HepG2 (cell line): Measurements from ENCODE around the gene VPS26B. TPM values are rescaled to one million over a fixed set of nuclear protein-coding genes. Genes with fewer than 3 reads are reported as not detected.

ENCODE experiments used
- ATAC-seq: fragments of 200-7000 bp; cut with Tn5 transposase; 3 replicates; pipeline ENCODE4 v1.9.1; 2020; ENCODE audit warnings: mild to moderate bottlenecking, moderate library complexity
- BruUV-seq: library from RNA; stranded (reverse); fragments of 400-500 nt; replicated peaks from 2 replicates; lab custom pipeline; 2021; lab: Mats Ljungman, UMichigan
- CTCF ChIA-PET: fragments of 300-600 bp; formaldehyde crosslinking; extraction: SDS; loops from one replicate; lab custom pipeline; 2021; ENCODE audit warnings: low total read pairs, inconsistent platforms, low intra/inter-chr PET ratio; lab: Yijun Ruan, JAX
- POLR2A ChIA-PET: fragments of 350-600 bp; sonication (Branson Sonifier 250); formaldehyde crosslinking; loops from one replicate; lab custom pipeline; 2020; ENCODE audit warnings: antibody characterized with exemption, inconsistent platforms; lab: Yijun Ruan, JAX
- DNase-seq: peaks from one replicate; pipeline ENCODE4 v3.0.0-alpha.2; 2015; ENCODE audit warnings: low spot score
- FAIRE-seq: peaks from 3 replicates; lab custom pipeline; 2011; peaks lifted over from hg19 to GRCh38; lab: Jason Lieb, UNC
- H2AFZ ChIP-seq: one replicate; pipeline ENCODE4 v1.6.1; 2011; ENCODE audit warnings: low read length, inconsistent platforms
- H3K27ac ChIP-seq: fragments of 300-600 bp; 3 replicates; pipeline ENCODE4 v1.8.0; 2011; ENCODE audit warnings: mixed run types, mild to moderate bottlenecking, mixed read lengths, low read length, inconsistent platforms; ENCODE audit not compliant: insufficient read depth; ENCODE audit errors: extremely low read length
- H3K27me3 ChIP-seq, 2 experiments: fragments of 200-600 bp in 1 of 2; 2 replicates in 1 of 2; 3 replicates in 1 of 2; pipeline versions ENCODE4 v1.6.0 to v1.8.0; 2011; ENCODE audit warnings: low read length in 2 of 2, mild to moderate bottlenecking in 2 of 2, moderate library complexity in 2 of 2, inconsistent platforms in 1 of 2; ENCODE audit not compliant: insufficient read depth in 2 of 2, control insufficient read depth in 1 of 2
- H3K36me3 ChIP-seq, 2 experiments: fragments of 200-600 bp in 1 of 2; replicated peaks in 1 of 2; 2 replicates in 1 of 2; 3 replicates in 1 of 2; pipeline versions ENCODE4 v1.5.1 to v1.8.0; 2011; ENCODE audit warnings: low read length in 2 of 2, inconsistent platforms in 1 of 2; ENCODE audit not compliant: insufficient read depth in 2 of 2, control insufficient read depth in 1 of 2
- H3K4me1 ChIP-seq: 2 replicates; pipeline ENCODE4 v1.5.1; 2012; ENCODE audit warnings: low read length, inconsistent platforms; ENCODE audit not compliant: insufficient read depth
- H3K4me2 ChIP-seq: 2 replicates; pipeline ENCODE4 v1.6.0; 2011; ENCODE audit warnings: low read depth, low read length, inconsistent platforms
- H3K4me3 ChIP-seq, 3 experiments: fragments of 200-600 bp in 1 of 3; sonication (generic), shearing (Covaris generic) in 1 of 3; replicated peaks in 1 of 3; 2 replicates each; pipeline ENCODE4 v1.5.1; 2011 to 2016; ENCODE audit warnings: low read length in 3 of 3, inconsistent platforms in 2 of 3, low read depth in 2 of 3, mild to moderate bottlenecking in 2 of 3, control low read depth in 1 of 3, mixed read lengths in 1 of 3; ENCODE audit not compliant: insufficient read depth in 1 of 3
- H3K79me2 ChIP-seq: one replicate; pipeline ENCODE4 v1.6.1; 2011; ENCODE audit warnings: low read length, inconsistent platforms; ENCODE audit not compliant: insufficient read depth
- H3K9ac ChIP-seq: 2 replicates; pipeline ENCODE4 v1.6.0; 2011; ENCODE audit warnings: mild to moderate bottlenecking, low read depth, low read length, inconsistent platforms; ENCODE audit not compliant: insufficient read depth
- H3K9me3 ChIP-seq: 2 replicates; pipeline ENCODE4 v1.5.1; 2012; ENCODE audit warnings: mild to moderate bottlenecking, low read length
- H4K20me1 ChIP-seq: 2 replicates; pipeline ENCODE4 v1.6.0; 2011; ENCODE audit warnings: inconsistent platforms, mild to moderate bottlenecking, low read length, moderate library complexity; ENCODE audit not compliant: insufficient read depth
- AGO2 ChIP-seq: fragments of 200-400 bp; formaldehyde crosslinking; optimal IDR thresholded peaks from 2 replicates; pipeline ENCODE3; 2017; ENCODE audit warnings: mild to moderate bottlenecking, low read depth, low read length, moderate library complexity
- CBX1 ChIP-seq: IDR thresholded peaks from one replicate; pipeline ENCODE4 v1.6.1; 2016; ENCODE audit warnings: antibody characterized with exemption, low read depth
- CREB1 ChIP-seq, 2 experiments: fragments of 450-650 bp in 1 of 2; IDR thresholded peaks; 2 replicates each; pipeline ENCODE4 v1.6.1; 2016 to 2017; ENCODE audit warnings: control low read depth in 1 of 2, mild to moderate bottlenecking in 1 of 2, missing compliant biosample characterization in 1 of 2, missing genetic modification characterization in 1 of 2
- EZH2 ChIP-seq: conservative IDR thresholded peaks from 2 replicates; pipeline ENCODE4 v1.6.1; 2012; ENCODE audit warnings: mild to moderate bottlenecking, low read depth, low read length, moderate library complexity
- NFKBIZ ChIP-seq: IDR thresholded peaks from 2 replicates; pipeline ENCODE4 v1.6.1; 2018; ENCODE audit warnings: missing genetic modification reagents, missing compliant biosample characterization
- NPAS2 ChIP-seq: sonication (generic); formaldehyde crosslinking; IDR thresholded peaks from 2 replicates; pipeline ENCODE4 v1.8.0; 2022; ENCODE audit warnings: mild to moderate bottlenecking, missing genetic modification reagents, borderline replicate concordance
- RAD51 ChIP-seq: fragments of 450-650 bp; IDR thresholded peaks from 2 replicates; pipeline ENCODE4 v1.6.1; 2016; ENCODE audit warnings: borderline replicate concordance
- SSRP1 ChIP-seq: IDR thresholded peaks from 2 replicates; pipeline ENCODE4 v1.6.1; 2016; ENCODE audit warnings: control low read depth
- ZNF740 ChIP-seq: sonication (generic); formaldehyde crosslinking; IDR thresholded peaks from 2 replicates; pipeline ENCODE4 v1.4.0; 2020; ENCODE audit warnings: missing genetic modification reagents
- ZNF770 ChIP-seq: sonication (generic); formaldehyde crosslinking; IDR thresholded peaks from 2 replicates; pipeline ENCODE4 v1.5.0; 2020; ENCODE audit warnings: mild to moderate bottlenecking, missing genetic modification reagents
- ZSCAN30 ChIP-seq: sonication (generic); formaldehyde crosslinking; IDR thresholded peaks from 2 replicates; pipeline ENCODE4 v1.5.0; 2020; ENCODE audit warnings: mild to moderate bottlenecking, missing genetic modification reagents
- WGBS: methylation state at CpG from one replicate; pipeline ENCODE4 v1.1.6; 2017; ENCODE audit warnings: low lambda C conversion rate; 5-methylcytosine and 5-hydroxymethylcytosine counted together
- in situ Hi-C: cut with HindIII; loops from 2 replicates; pipeline ENCODE4 v1.10.0; 2017; ENCODE audit warnings: low pct_unique_long_range_greater_than_20kb; ENCODE audit not compliant: extremely low pct_ligation_motif_present
- intact Hi-C: fragments of 100-400 bp; cut with micrococcal nuclease; formaldehyde crosslinking; loops from one replicate; pipeline ENCODE4 v1.10.0; 2022; ENCODE audit not compliant: unreplicated experiment
- polyA plus RNA-seq, 8 experiments: library from polyadenylated mRNA; depleted of rRNA in 3 of 8; stranded (reverse) in 7 of 8; unstranded in 1 of 8; fragments of >200 nt; fragmentation: Illumina TruSeq in 4 of 8; extraction: Trizol in 4 of 8; gene quantifications; 2 replicates each; pipeline versions ENCODE4 v1.2.1 to v1.2.3, GENCODE V29; 2011 to 2016; ENCODE audit warnings: low read depth in 4 of 8, missing spikeins in 1 of 8, mixed read lengths in 1 of 8; ENCODE audit not compliant: insufficient read depth in 1 of 8
- total RNA-seq, 5 experiments: library from RNA; depleted of rRNA; stranded (reverse); fragments of >200 nt; fragmentation: Illumina TruSeq; extraction: Trizol; gene quantifications; 2 replicates each; pipeline ENCODE4 v1.2.3, GENCODE V29; 2016; ENCODE audit warnings: low read depth in 1 of 5

The VPS26B gene
- total and polyA plus RNA-seq, 2 of the 13 experiments (the other 11 are each of a cell fraction or from before 2014, with no cell fraction given) = 20.2 to 23.2 TPM

- TF ChIP-seq RAD51 = no peak
- TF ChIP-seq CBX1 = no peak
- TF ChIP-seq ZNF740 = no peak
- no peak for TF ChIP-seq AGO2
- no peak for TF ChIP-seq EZH2
These were observed 40.7 kb downstream of the VPS26B start (continued) for GRCh38 chr11:134264966-134265764.

GRCh38 chr11:134266440-134266839 is 42.0 kb downstream of the VPS26B start:
- 82% methylated on average over 5 of the region's 5 CpGs for WGBS
- BruUV-seq = no TSS peak
- H2AFZ ChIP-seq = no peak overlapping the region
- no peaks in the 10 kb centered on the region for H3K79me2 ChIP-seq
- DNase-seq (no peak), ATAC-seq (no peak), FAIRE-seq (no peak)
- no peak overlapping the region for H3K4me2 ChIP-seq
- H3K36me3 ChIP-seq = peaks cover 2 to 16% of the 10 kb centered on the region in 2 experiments; a peak in 3 of 5 replicates
- POLR2A ChIA-PET = no interaction called here
- no peaks in the 10 kb centered on the region for H4K20me1 ChIP-seq
- no peaks in the 10 kb centered on the region for H3K9me3 ChIP-seq
- CTCF ChIA-PET = no interaction called here
- H3K27me3 ChIP-seq = peaks cover 0 to 1% of the 10 kb centered on the region in 2 experiments; a peak in 1 of 5 replicates
- no peak overlapping the region for H3K27ac ChIP-seq
- H3K4me1 ChIP-seq = peaks cover 1% of the 10 kb centered on the region
- no peak overlapping the region for H3K9ac ChIP-seq
- in situ Hi-C loops = no loop called here
- TF ChIP-seq ZSCAN30 (no peak), NPAS2 (CRISPR knock-in tag) (no peak), NFKBIZ (CRISPR knock-in tag) (no peak), CREB1 (IDR thresholded peaks at IDR 0.05) (no peak), CREB1 (CRISPR knock-in tag; IDR thresholded peaks at IDR 0.05) (no peak), SSRP1 (CRISPR knock-in tag) (no peak), ZNF770 (CRISPR knock-in tag) (no peak)
- intact Hi-C loops = no loop called here
- no peak overlapping the region for H3K4me3 ChIP-seq
